HepG2 (cell line): Measurements from ENCODE around the gene GNPAT. TPM values are rescaled to one million over a fixed set of nuclear protein-coding genes. Genes with fewer than 3 reads are reported as not detected.

Source experiments
- ATF4 ChIP-seq, 2 experiments: fragments of 450-650 bp in 1 of 2; sonication (generic) in 1 of 2; formaldehyde crosslinking; IDR thresholded peaks; 2 replicates each; pipeline versions ENCODE4 v1.5.0 to v1.8.0; 2020 to 2022; ENCODE audit warnings: mild to moderate bottlenecking in 1 of 2, missing genetic modification reagents in 1 of 2
- BCL6 ChIP-seq: IDR thresholded peaks from 2 replicates; pipeline ENCODE4 v1.6.1; 2016; ENCODE audit warnings: missing genetic modification reagents, missing compliant biosample characterization
- CREM ChIP-seq, 2 experiments: sonication (generic) in 1 of 2; formaldehyde crosslinking in 1 of 2; IDR thresholded peaks; 2 replicates each; pipeline versions ENCODE4 v1.4.0 to v1.6.1; 2016 to 2020; ENCODE audit warnings: antibody characterized with exemption in 1 of 2, mild to moderate bottlenecking in 1 of 2, missing genetic modification reagents in 1 of 2
- HOMEZ ChIP-seq: IDR thresholded peaks from 2 replicates; pipeline ENCODE4 v1.6.1; 2016; ENCODE audit warnings: low read depth
- IRF2 ChIP-seq: IDR thresholded peaks from 2 replicates; pipeline ENCODE4 v1.6.1; 2018; ENCODE audit warnings: missing genetic modification reagents, missing compliant biosample characterization
- JUNB ChIP-seq: sonication (generic); formaldehyde crosslinking; IDR thresholded peaks from 2 replicates; pipeline ENCODE4 v1.8.0; 2022; ENCODE audit warnings: missing genetic modification reagents, mild to moderate bottlenecking, borderline replicate concordance
- KDM6A ChIP-seq: IDR thresholded peaks from 2 replicates; pipeline ENCODE4 v1.6.1; 2016; ENCODE audit warnings: low read depth
- MIXL1 ChIP-seq: IDR thresholded peaks from 2 replicates; pipeline ENCODE4 v1.6.1; 2016
- MYC ChIP-seq: sonication (generic); formaldehyde crosslinking; IDR thresholded peaks from 2 replicates; pipeline ENCODE4 v1.9.0; 2021; ENCODE audit warnings: missing genetic modification reagents, borderline replicate concordance
- RERE ChIP-seq: IDR thresholded peaks from 2 replicates; pipeline ENCODE4 v1.6.1; 2016; ENCODE audit warnings: low read depth, missing genetic modification reagents, missing compliant biosample characterization
- SAP130 ChIP-seq: IDR thresholded peaks from 2 replicates; pipeline ENCODE4 v1.6.1; 2016; ENCODE audit warnings: low read depth
- SETDB1 ChIP-seq: sonication (generic); formaldehyde crosslinking; IDR thresholded peaks from 2 replicates; pipeline ENCODE4 v1.5.1; 2020; ENCODE audit warnings: missing genetic modification reagents, mild to moderate bottlenecking, borderline replicate concordance
- SMAD3 ChIP-seq: sonication (generic); formaldehyde crosslinking; IDR thresholded peaks from 2 replicates; pipeline ENCODE4 v1.4.0; 2020; ENCODE audit warnings: missing genetic modification reagents
- TCF12 ChIP-seq, 2 experiments: fragments of 450-650 bp in 1 of 2; sonication (generic) in 1 of 2; formaldehyde crosslinking in 1 of 2; IDR thresholded peaks; 2 replicates each; pipeline versions ENCODE4 v1.6.1 to v1.8.0; 2017 to 2022; ENCODE audit warnings: antibody characterized with exemption in 1 of 2, mild to moderate bottlenecking in 1 of 2, missing genetic modification reagents in 1 of 2, moderate library complexity in 1 of 2
- TFE3 ChIP-seq: IDR thresholded peaks from 2 replicates; pipeline ENCODE4 v1.6.1; 2016
- ZFP36L1 ChIP-seq: sonication (generic); formaldehyde crosslinking; IDR thresholded peaks from 2 replicates; pipeline ENCODE4 v1.8.0; 2022; ENCODE audit warnings: mild to moderate bottlenecking, missing genetic modification reagents, moderate library complexity
- ZNF275 ChIP-seq: sonication (generic); formaldehyde crosslinking; IDR thresholded peaks from 2 replicates; pipeline ENCODE4 v1.8.0; 2022; ENCODE audit warnings: missing genetic modification reagents, mild to moderate bottlenecking, inconsistent platforms, borderline replicate concordance
- ZNF670 ChIP-seq: sonication (generic); formaldehyde crosslinking; IDR thresholded peaks from 2 replicates; pipeline ENCODE4 v1.8.0; 2022; ENCODE audit warnings: mild to moderate bottlenecking, missing genetic modification reagents, borderline replicate concordance
- polyA plus RNA-seq, 8 experiments: library from polyadenylated mRNA; depleted of rRNA in 3 of 8; stranded (reverse) in 7 of 8; unstranded in 1 of 8; fragments of >200 nt; fragmentation: Illumina TruSeq in 4 of 8; extraction: Trizol in 4 of 8; gene quantifications; 2 replicates each; pipeline versions ENCODE4 v1.2.1 to v1.2.3, GENCODE V29; 2011 to 2016; ENCODE audit warnings: low read depth in 4 of 8, missing spikeins in 1 of 8, mixed read lengths in 1 of 8; ENCODE audit not compliant: insufficient read depth in 1 of 8
- total RNA-seq, 5 experiments: library from RNA; depleted of rRNA; stranded (reverse); fragments of >200 nt; fragmentation: Illumina TruSeq; extraction: Trizol; gene quantifications; 2 replicates each; pipeline ENCODE4 v1.2.3, GENCODE V29; 2016; ENCODE audit warnings: low read depth in 1 of 5

Gene GNPAT
- total and polyA plus RNA-seq, 2 of the 13 experiments (the other 11 are each of a cell fraction or from before 2014, with no cell fraction given), result 58.3 to 114 TPM

DNA sequence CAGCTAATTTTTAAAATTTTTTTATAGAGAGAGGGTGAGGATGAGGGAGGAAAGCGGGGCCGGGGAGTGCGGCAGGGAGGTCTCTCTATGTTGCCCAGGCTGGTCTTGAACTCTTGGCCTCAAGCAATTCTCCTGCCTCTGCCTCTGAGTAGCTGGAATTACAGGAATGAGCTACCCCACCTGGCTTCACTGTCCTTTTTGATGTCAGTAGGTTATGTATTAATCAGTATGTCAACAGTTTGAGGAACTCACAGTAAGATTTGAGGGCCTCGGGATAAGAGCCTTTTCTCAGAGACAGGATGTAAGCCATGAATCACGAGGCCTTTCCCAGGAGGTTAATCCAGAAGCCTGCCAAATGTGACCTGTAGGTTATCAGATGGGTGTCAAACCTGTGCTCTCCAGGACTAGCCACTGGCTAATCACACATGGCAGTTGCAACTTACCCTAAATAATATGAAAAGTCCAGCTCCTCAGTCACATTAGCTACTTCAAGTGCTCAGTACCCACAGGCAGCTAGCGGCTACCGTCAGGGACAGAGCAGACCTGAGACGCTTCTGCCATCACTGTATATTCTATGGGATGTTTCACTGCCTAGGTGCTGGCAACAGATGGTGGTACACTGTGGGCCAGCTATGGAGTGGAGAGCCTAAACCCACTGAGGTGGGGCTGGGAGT is 46.0 kb upstream of the GNPAT start (continued):
- TF ChIP-seq RERE (CRISPR knock-in tag), result peak; percentile 91
- TF ChIP-seq BCL6 (CRISPR knock-in tag), result peak; percentile 99
- 0 out of 2 replicates have a peak, but pooled peaks have one; percentile 42 for TF ChIP-seq IRF2 (CRISPR knock-in tag)
- TF ChIP-seq SMAD3 (CRISPR knock-in tag), result peak; percentile 67; the same call in 1 of the 2 replicates
- TF ChIP-seq MYC (CRISPR knock-in tag), result no peak
- peak; percentile 89 for TF ChIP-seq SAP130 (CRISPR knock-in tag)
- TF ChIP-seq KDM6A (CRISPR knock-in tag), result 0 out of 2 replicates have a peak, but pooled peaks have one; percentile 20
- TF ChIP-seq TCF12 (IDR thresholded peaks at IDR 0.05), result no peak
- TF ChIP-seq TCF12 (CRISPR knock-in tag; IDR thresholded peaks at IDR 0.05), result 0 out of 2 replicates have a peak, but pooled peaks have one; percentile 58
- peak; percentile 79 for TF ChIP-seq CREM (IDR thresholded peaks at IDR 0.05)
- TF ChIP-seq CREM (CRISPR knock-in tag; IDR thresholded peaks at IDR 0.05), result no peak
- TF ChIP-seq MIXL1 (CRISPR knock-in tag), result peak; percentile 98
- TF ChIP-seq ZNF275, result peak; percentile 63; the same call in 1 of the 2 replicates
- TF ChIP-seq ATF4 (CRISPR knock-in tag; IDR thresholded peaks at IDR 0.05), result peak in 1 of 2 experiments; percentile 66; a peak in 1 of 4 replicates
- peak; percentile 86; the same call in 1 of the 2 replicates for TF ChIP-seq JUNB
- TF ChIP-seq HOMEZ, result 0 out of 2 replicates have a peak, but pooled peaks have one; percentile 18
- peak; percentile 94 for TF ChIP-seq TFE3 (CRISPR knock-in tag)
- no peak for TF ChIP-seq SETDB1
- no peak for TF ChIP-seq ZFP36L1 (CRISPR knock-in tag)
- TF ChIP-seq ZNF670 (CRISPR knock-in tag), result peak; percentile 47; the same call in 1 of the 2 replicates
